Neural progenitor cell (in vitro differentiated cells): ENCODE results near the gene FAM3C. TPM values are rescaled to one million over a fixed set of nuclear protein-coding genes. Genes with fewer than 3 reads are reported as not detected.

Experiments
- DNase-seq: peaks from one replicate; pipeline ENCODE4 v3.0.0-alpha.2; 2016; ENCODE audit warnings: low spot score
- H2AFZ ChIP-seq: fragments of 200-600 bp; sonication (generic); replicated peaks from 2 replicates; pipeline ENCODE4 v1.6.1; 2016; ENCODE audit warnings: antibody characterized with exemption
- H3F3A ChIP-seq: fragments of 200-600 bp; sonication (generic); 2 replicates; pipeline ENCODE4 v1.6.1; 2016; ENCODE audit warnings: antibody characterized with exemption, low read depth
- H3K27ac ChIP-seq: fragments of 200-600 bp; sonication (generic); 2 replicates; pipeline ENCODE4 v1.5.1; 2016; ENCODE audit warnings: mild to moderate bottlenecking
- H3K27me3 ChIP-seq: fragments of 200-600 bp; sonication (generic); 2 replicates; pipeline ENCODE4 v1.6.1; 2016; ENCODE audit warnings: mild to moderate bottlenecking, moderate library complexity
- H3K36me3 ChIP-seq: fragments of 200-600 bp; sonication (generic); 2 replicates; pipeline ENCODE4 v1.5.1; 2016
- H3K4me1 ChIP-seq: fragments of 200-600 bp; sonication (generic); 2 replicates; pipeline ENCODE4 v1.6.1; 2016; ENCODE audit warnings: mixed run types
- H3K4me2 ChIP-seq: fragments of 200-600 bp; sonication (generic); 2 replicates; pipeline ENCODE4 v1.6.1; 2016
- H3K4me3 ChIP-seq: fragments of 200-600 bp; sonication (generic); 2 replicates; pipeline ENCODE4 v1.5.1; 2016
- H3K79me2 ChIP-seq: fragments of 200-600 bp; sonication (generic); 2 replicates; pipeline ENCODE4 v1.6.1; 2016; ENCODE audit warnings: low read depth
- H3K9ac ChIP-seq: fragments of 200-600 bp; sonication (generic); 2 replicates; pipeline ENCODE4 v1.6.1; 2016
- H3K9me3 ChIP-seq: fragments of 200-600 bp; sonication (generic); 2 replicates; pipeline ENCODE4 v1.5.1; 2016; ENCODE audit warnings: low read depth
- H4K20me1 ChIP-seq: fragments of 200-600 bp; sonication (generic); 2 replicates; pipeline ENCODE4 v1.6.1; 2016; ENCODE audit warnings: low read depth
- H3K27ac Mint-ChIP-seq: 3 replicates; pipeline ENCODE4 v1.8.0; 2021; ENCODE audit warnings: mixed read lengths
- H3K27me3 Mint-ChIP-seq: 2 replicates; pipeline ENCODE4 v1.8.0; 2022; ENCODE audit warnings: low read depth, mild to moderate bottlenecking, inconsistent platforms, moderate library complexity, mixed read lengths; ENCODE audit not compliant: insufficient read depth
- H3K36me3 Mint-ChIP-seq: 3 replicates; pipeline ENCODE4 v1.8.0; 2021; ENCODE audit warnings: mixed read lengths
- H3K4me1 Mint-ChIP-seq: 3 replicates; pipeline ENCODE4 v1.8.0; 2021; ENCODE audit warnings: mixed read lengths
- H3K4me3 Mint-ChIP-seq: 3 replicates; pipeline ENCODE4 v1.8.0; 2021; ENCODE audit warnings: mild to moderate bottlenecking, moderate library complexity, mixed read lengths
- H3K9me3 Mint-ChIP-seq: 3 replicates; pipeline ENCODE4 v1.8.0; 2020; ENCODE audit warnings: mixed read lengths
- EZH2 ChIP-seq: fragments of 200-600 bp; sonication (generic); IDR thresholded peaks from 2 replicates; pipeline ENCODE4 v1.6.1; 2017; ENCODE audit warnings: antibody characterized with exemption, mild to moderate bottlenecking, moderate library complexity
- EZH2phosphoT487 ChIP-seq: fragments of 200-600 bp; sonication (generic); IDR thresholded peaks from 2 replicates; pipeline ENCODE4 v1.6.1; 2017; ENCODE audit warnings: antibody characterized with exemption
- total RNA-seq: library from RNA; depleted of rRNA; stranded (reverse); fragments of >200 nt; gene quantifications from 2 replicates; pipeline ENCODE4 v1.2.3, GENCODE V29; 2015; ENCODE audit warnings: low replicate concordance
- TF ChIP-seq, protein P1 (sequence below): fragments of 200-600 bp; sonication (generic); IDR thresholded peaks from 2 replicates; pipeline ENCODE4 v1.5.1; 2017; ENCODE audit warnings: antibody characterized with exemption, mild to moderate bottlenecking

Gene FAM3C
- 52.4 and 96.7 TPM in 2 replicates for total RNA-seq

DNA sequence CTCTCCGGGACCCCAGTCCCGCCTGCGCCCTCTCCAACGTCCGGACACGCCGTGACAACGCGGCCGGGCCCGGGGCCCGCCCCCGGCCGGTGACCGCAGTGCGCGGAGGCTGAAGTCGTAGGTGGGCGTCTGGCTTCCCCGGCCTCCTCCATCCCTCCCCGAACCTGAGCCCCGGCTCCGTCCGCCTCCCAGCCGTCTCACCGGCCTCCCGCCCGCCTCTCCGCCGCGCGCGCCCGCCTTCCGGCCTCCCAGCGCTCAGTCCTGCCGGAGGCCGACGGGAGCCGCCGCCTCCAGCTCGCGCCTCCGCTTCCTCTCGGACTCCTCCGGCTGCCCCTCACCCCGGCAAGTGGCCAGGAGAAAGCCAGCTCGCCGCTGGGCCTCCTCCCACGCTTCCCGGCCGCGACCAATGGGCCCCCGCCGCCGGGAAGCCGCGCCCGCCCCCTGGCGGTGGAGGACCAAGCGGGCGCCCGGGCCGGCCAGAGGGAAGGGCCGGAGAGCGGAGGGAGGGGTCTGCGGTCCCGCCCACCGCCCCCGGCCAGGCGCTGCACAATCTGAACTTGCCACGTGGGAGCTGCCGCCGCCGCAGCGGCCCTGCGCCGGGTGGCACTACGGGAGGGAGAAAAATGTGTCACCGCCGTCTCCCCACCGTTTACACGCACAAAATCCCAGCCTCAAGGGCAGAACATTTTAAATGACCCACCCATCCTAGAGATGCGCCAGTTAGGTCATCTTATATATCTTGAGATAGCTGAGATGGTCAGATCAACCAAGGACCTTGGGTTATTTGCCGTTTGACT is at the start of gene FAM3C:
Gene FAM3C, minus strand, starts transcription at position 348 of the 797 bp plus-strand sequence. CDS start 13,339 bp downstream, outside the sequence.
- Mint-ChIP-seq H3K27me3 (no peaks in the 10 kb centered on the region), H3K4me3 (peak within 1 kb of the TSS; percentile 94), H3K9me3 (peaks cover 4% of the 10 kb centered on the region), H3K36me3 (peaks cover 15% of the 10 kb centered on the region), H3K4me1 (peaks cover 17% of the 10 kb centered on the region), H3K27ac (peak within 1 kb of the TSS; percentile 72)
- peaks cover 7% of the 10 kb centered on the region for H3F3A ChIP-seq
- peaks cover 17% of the 10 kb centered on the region for H4K20me1 ChIP-seq
- H2AFZ ChIP-seq = peak within 1 kb of the TSS; percentile 66
- H3K9ac ChIP-seq = peak within 1 kb of the TSS; percentile 72
- TF ChIP-seq, protein P1, sequence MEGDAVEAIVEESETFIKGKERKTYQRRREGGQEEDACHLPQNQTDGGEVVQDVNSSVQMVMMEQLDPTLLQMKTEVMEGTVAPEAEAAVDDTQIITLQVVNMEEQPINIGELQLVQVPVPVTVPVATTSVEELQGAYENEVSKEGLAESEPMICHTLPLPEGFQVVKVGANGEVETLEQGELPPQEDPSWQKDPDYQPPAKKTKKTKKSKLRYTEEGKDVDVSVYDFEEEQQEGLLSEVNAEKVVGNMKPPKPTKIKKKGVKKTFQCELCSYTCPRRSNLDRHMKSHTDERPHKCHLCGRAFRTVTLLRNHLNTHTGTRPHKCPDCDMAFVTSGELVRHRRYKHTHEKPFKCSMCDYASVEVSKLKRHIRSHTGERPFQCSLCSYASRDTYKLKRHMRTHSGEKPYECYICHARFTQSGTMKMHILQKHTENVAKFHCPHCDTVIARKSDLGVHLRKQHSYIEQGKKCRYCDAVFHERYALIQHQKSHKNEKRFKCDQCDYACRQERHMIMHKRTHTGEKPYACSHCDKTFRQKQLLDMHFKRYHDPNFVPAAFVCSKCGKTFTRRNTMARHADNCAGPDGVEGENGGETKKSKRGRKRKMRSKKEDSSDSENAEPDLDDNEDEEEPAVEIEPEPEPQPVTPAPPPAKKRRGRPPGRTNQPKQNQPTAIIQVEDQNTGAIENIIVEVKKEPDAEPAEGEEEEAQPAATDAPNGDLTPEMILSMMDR = peak; percentile 88
- no peak for TF ChIP-seq EZH2
- no peaks in the 10 kb centered on the region for H3K27me3 ChIP-seq
- peak within 1 kb of the TSS; percentile 94 for H3K4me2 ChIP-seq
- H3K4me1 ChIP-seq = peaks cover 11% of the 10 kb centered on the region
- peak within 1 kb of the TSS; percentile 77 for H3K27ac ChIP-seq
- H3K4me3 ChIP-seq = peak within 1 kb of the TSS; percentile 94
- peaks cover 48% of the 10 kb centered on the region for H3K79me2 ChIP-seq
- no peaks in the 10 kb centered on the region for H3K36me3 ChIP-seq
- peak; percentile 96 for DNase-seq
- H3K9me3 ChIP-seq = no peaks in the 10 kb centered on the region

- no peak overlapping the region for H3K4me2 ChIP-seq
- peaks cover 26% of the 10 kb centered on the region for H3F3A ChIP-seq
- H3K36me3 ChIP-seq = no peaks in the 10 kb centered on the region
- peaks cover 2% of the 10 kb centered on the region for H3K27me3 Mint-ChIP-seq
- no peaks in the 10 kb centered on the region for H3K27me3 ChIP-seq
- H2AFZ ChIP-seq = no peak overlapping the region
- no peak overlapping the region for H3K4me3 Mint-ChIP-seq
- peaks cover 14% of the 10 kb centered on the region for H3K9me3 Mint-ChIP-seq
- H3K36me3 Mint-ChIP-seq = peaks cover 8% of the 10 kb centered on the region
- H3K27ac ChIP-seq = no peak overlapping the region
- no peaks in the 10 kb centered on the region for H4K20me1 ChIP-seq
- H3K4me1 Mint-ChIP-seq = peaks cover 15% of the 10 kb centered on the region
- peaks cover 10% of the 10 kb centered on the region for H3K4me1 ChIP-seq
- TF ChIP-seq EZH2 (no peak), EZH2phosphoT487 (no peak)
- TF ChIP-seq, protein P1 = no peak
- H3K9me3 ChIP-seq = no peaks in the 10 kb centered on the region
- no peak overlapping the region for H3K27ac Mint-ChIP-seq
- no peak overlapping the region for H3K4me3 ChIP-seq
- DNase-seq = no peak
- H3K9ac ChIP-seq = no peak overlapping the region
- no peaks in the 10 kb centered on the region for H3K79me2 ChIP-seq
Observed at GRCh38 chr7:121442845-121443244, 46.7 kb upstream of the FAM3C start.

- Mint-ChIP-seq H3K27me3 (peaks cover 2% of the 10 kb centered on the region), H3K4me1 (peaks cover 16% of the 10 kb centered on the region)
- H3K27me3 ChIP-seq = no peaks in the 10 kb centered on the region
Observed at GRCh38 chr7:121440857-121441503, 44.9 kb upstream of the FAM3C start.

More at GRCh38 chr7:121440857-121441503, 44.9 kb upstream of the FAM3C start:
- Histone ChIP-seq H3K4me3 (no peak overlapping the region), H2AFZ (no peak overlapping the region), H3K4me1 (peaks cover 19% of the 10 kb centered on the region), H3K27ac (no peak overlapping the region), H3K36me3 (no peaks in the 10 kb centered on the region), H3K4me2 (no peak overlapping the region), H4K20me1 (no peaks in the 10 kb centered on the region), H3F3A (peaks cover 18% of the 10 kb centered on the region), H3K79me2 (no peaks in the 10 kb centered on the region), H3K9ac (no peak overlapping the region), H3K9me3 (no peaks in the 10 kb centered on the region)
- TF ChIP-seq, protein P1 = no peak
- no peak for TF ChIP-seq EZH2
- TF ChIP-seq EZH2phosphoT487 = no peak
- Mint-ChIP-seq H3K4me3 (no peak overlapping the region), H3K36me3 (peaks cover 8% of the 10 kb centered on the region), H3K9me3 (peaks cover 14% of the 10 kb centered on the region), H3K27ac (no peak overlapping the region)
- no peak for DNase-seq
